ENCODE measurements around the gene UCKL1.

- TF ChIP-seq EZH2 (IDR thresholded peaks at IDR 0.05; ENCODE audit: borderline replicate concordance), result no peak
- TF ChIP-seq, protein P1, sequence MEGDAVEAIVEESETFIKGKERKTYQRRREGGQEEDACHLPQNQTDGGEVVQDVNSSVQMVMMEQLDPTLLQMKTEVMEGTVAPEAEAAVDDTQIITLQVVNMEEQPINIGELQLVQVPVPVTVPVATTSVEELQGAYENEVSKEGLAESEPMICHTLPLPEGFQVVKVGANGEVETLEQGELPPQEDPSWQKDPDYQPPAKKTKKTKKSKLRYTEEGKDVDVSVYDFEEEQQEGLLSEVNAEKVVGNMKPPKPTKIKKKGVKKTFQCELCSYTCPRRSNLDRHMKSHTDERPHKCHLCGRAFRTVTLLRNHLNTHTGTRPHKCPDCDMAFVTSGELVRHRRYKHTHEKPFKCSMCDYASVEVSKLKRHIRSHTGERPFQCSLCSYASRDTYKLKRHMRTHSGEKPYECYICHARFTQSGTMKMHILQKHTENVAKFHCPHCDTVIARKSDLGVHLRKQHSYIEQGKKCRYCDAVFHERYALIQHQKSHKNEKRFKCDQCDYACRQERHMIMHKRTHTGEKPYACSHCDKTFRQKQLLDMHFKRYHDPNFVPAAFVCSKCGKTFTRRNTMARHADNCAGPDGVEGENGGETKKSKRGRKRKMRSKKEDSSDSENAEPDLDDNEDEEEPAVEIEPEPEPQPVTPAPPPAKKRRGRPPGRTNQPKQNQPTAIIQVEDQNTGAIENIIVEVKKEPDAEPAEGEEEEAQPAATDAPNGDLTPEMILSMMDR (IDR thresholded peaks at IDR 0.05; ENCODE audit: poor library complexity), result no peak
- TF ChIP-seq EZH2phosphoT487 (IDR thresholded peaks at IDR 0.05; ENCODE audit: low read depth, severe bottlenecking, unreplicated experiment), result no peak
These were observed 4.0 kb downstream of the UCKL1 start for GRCh38 chr20:63952210-63952535.

Measured in hepatocyte (in vitro differentiated cells).